ENCODE results near the gene GUSB.

- TF ChIP-seq CTCF (IDR thresholded peaks at IDR 0.05; ENCODE audit: low read length) = no peak
- TF ChIP-seq EZH2 (optimal IDR thresholded peaks at IDR 0.05; ENCODE audit: low read depth, low read length) = no peak
- TF ChIP-seq EZH2phosphoT487 (IDR thresholded peaks at IDR 0.05; ENCODE audit: low read length) = no peak
Observed at GRCh38 chr7:65931685-65932084, 50.3 kb downstream of the GUSB start.
